GM19240 (cell line): ENCODE results near the gene DDT.
"Not testable (repeated sequence)": the region's sequence is repeated elsewhere in the genome, so short reads cannot be mapped to it uniquely, and the experiment has no call there.

Source experiments
- DNase-seq: peaks from one replicate; pipeline ENCODE4 v3.0.0; 2011; ENCODE audit warnings: low spot score; ENCODE audit not compliant: insufficient read length

DDT gene

GRCh38 chr22:23974345-23974744 lies at the start of gene DDT:
DDT (minus strand) TSS chr22:23974441; CDS start chr22:23974414, 27 bp downstream.
- not testable (repeated sequence) for DNase-seq

- no peak for DNase-seq
Measured at GRCh38 chr22:24023204-24023789, 49.1 kb upstream of the DDT start.

DNA sequence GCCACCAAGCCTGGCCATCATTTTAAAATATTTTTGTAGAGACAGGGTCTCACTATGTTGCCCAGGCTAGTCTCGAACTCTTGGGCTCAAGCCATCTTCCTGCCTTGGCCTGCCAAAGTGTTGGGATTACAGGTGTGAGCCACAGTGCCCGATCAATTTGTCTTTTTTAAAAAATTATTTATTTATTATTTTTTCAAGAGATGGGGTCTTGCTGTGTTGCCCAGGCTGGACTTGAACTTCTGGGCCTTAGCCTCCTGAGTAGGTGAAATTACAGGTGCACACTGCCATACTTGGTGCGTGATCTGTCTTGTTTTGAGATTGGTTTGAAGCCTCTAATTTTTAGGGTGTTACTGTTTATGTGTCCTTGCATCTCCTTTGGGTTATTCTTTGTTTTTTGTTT lies 47.1 kb upstream of the DDT start:
- no peak for DNase-seq

DNA sequence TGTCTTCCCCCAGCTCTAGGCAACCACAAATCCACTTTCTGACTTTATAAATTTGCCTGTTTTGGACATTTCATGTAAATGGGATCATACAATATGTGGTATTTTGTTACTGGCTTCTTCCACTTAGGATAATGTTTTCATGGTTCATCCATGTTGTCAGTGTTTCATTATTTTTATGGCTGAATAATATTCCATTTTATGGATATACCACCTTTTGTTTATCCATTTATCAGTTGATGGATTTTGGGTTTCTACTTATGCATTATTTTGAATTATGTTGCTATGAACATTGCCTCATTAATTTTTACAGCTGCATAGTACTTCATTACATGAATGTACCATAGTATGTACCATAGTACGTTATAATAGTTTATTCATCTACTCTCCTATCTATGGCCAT lies 41.9 kb upstream of the DDT start:
- DNase-seq: no peak

DNA sequence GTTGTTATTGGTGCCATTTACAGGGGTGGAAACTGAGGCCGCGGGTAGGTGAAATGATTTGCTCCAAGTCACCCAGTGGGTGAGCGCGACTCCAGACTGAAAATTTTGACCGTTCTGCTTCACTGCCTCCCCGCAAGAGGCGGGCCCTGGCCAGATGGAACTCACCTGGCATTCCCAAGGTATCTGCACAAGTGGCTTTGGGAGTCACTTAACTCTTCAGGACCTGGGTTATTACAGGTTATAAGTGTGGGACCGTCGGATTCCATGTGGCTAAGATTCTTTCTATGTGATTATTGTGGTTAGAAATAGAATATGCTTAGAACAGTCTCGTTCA lies 37.5 kb upstream of the DDT start:
- DNase-seq: no peak

DNA sequence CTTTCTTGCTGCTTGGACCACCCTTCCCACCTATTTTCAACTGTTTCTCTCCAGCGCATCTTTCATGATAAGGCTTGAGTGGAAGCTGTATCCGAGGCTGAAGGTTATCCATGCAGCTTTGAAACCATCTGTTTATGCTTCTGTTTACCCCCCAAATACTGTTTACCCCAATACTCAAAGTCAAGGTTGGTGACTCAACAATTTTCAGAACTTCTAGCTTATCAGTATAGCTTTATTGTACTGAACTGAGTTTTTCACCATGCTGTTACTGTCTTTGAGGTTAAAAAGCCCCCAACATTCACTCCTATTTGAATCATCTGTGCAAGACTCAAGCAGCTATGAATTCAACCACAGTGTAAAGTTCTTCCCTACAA lies 35.8 kb upstream of the DDT start:
- DNase-seq: no peak

- DNase-seq: no peak
Measured at GRCh38 chr22:24009227-24010017, 35.2 kb upstream of the DDT start.

DNA sequence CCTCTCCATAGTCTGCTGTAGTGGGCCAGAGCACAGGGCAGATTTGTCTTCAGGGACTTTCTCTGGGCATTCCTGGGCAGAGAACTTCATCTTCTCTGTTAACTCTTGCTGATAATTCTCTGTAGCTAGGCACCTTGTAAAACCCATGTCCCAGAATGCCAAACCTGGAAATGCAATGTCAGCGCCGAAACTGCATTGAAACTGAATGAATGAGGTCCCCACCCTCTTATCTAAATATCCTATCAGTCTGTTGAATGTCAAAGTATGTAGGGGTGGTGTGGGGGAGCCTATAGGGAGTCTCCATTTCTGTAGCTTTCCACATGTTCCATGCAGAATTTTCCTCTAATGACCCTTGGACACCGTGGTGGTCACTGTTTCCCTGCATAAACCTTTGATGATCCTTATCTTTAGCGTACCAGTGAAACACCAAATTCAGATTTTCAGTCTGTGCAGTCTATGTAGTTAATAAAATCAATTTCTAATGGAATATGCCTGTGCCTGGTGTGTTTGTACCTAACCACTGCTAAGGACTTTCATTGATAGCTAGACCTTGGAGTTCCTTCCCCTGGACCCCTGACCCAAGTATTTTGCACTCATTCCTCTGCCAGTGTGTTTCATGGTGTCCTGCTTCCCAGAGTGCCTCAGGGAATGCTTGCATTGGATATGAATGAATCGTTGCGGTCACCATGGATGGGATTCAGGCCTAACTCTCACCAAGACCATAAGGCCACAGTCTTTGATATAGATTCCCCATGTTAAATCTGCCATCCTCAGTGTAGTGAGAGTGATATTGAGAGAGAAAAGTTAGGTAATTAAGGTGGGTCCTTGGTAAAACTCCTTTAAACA lies 34.4 kb upstream of the DDT start:
- DNase-seq: no peak

GRCh38 chr22:24008022-24008283 lies 33.7 kb upstream of the DDT start:
- no peak for DNase-seq

- DNase-seq: no peak
Measured at GRCh38 chr22:24007253-24008021, 33.2 kb upstream of the DDT start.

DNA sequence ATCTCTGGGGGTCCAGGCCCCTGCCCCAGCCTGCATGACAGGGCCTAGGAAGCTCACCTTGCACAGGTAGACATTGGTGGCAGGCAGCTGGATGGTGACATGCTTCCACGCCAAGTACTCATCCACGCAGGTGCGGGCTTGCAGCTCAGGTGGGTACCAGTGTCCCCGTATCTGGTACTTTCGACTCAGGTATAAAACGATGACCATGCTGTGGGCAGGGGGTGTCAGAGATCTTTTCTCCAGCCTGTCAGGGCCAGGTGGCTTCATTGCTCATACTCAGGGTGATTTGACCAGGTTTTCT lies 32.6 kb upstream of the DDT start:
- DNase-seq: no peak

DNA sequence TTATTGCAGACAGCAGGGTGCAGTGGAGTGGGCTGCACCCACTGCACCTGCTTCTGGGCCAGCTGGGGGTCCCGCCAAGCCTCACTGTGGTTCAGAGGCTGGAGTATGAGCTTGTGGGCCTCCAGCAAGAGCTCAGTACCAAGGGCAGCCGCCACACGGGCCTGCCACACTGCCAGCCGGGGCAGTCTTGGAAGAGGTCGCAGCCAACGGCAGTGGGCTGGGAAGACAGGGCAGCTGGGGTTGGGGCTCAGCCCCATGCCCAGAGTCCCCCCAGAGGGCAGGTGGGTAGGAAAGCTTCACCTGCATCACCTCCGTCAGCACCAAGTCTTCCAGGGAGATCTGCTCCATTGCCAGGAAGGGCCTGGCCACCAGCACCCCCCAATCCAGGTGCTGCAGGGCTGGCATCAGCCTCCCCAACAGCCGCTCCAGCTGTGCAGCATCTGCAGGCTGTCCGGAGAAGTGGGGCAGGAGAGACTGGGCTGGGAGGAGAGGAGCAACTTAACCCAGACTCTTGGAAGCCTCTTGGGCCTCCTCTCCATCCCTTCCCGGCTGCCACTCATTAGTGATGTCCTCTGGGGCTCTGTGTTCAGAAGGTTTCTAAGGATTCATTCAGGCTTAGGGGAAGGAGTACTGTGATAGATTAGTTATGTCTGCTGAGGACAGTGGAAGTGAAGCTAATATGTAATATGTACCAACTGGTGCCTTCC lies 32.1 kb upstream of the DDT start:
- DNase-seq: no peak

DNA sequence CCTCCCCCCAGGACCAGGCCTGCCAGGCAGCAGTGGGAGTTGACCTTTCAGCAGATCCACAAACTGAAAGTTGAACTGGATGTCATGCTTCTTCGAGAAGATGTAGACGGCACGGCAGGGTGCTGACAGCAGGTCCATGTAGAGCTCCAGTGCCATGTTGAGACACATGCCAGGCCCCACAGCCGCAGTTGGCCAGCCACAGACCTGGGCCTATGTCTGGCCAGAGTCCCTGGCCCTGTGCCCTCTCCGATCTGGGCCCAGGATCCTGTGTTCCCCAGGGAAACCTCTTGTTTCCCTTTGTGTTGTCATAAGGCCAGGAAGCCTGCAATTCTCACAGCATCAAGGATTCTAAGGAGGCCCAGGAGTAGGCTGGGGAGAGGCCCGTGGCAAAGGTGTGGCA lies 31.0 kb upstream of the DDT start, which contains the start of gene GSTT4:
GSTT4 (minus strand) TSS at position 253 of the 400 bp plus-strand sequence; CDS start at position 156, 97 bp downstream.
- no peak for DNase-seq

DNA sequence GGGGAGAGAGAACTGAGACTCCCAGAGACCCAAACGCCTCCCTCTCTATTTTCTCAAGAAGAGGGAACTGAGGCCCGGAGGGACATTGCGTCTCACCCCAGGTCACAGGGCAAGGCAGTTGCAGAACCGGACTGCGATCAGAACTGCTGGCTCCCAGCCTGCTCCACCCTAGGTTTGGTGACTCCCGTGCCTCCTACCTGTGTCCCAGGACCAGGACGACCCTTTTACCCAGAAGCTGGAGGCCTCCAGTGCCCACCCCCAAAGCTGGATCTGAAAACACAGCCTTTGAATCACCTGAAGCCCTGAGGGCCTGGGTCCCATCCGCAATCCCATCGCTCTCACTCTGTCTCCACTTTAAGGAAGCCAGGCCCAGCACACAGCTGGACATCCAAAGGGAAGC lies 29.6 kb upstream of the DDT start:
- no peak for DNase-seq

DNA sequence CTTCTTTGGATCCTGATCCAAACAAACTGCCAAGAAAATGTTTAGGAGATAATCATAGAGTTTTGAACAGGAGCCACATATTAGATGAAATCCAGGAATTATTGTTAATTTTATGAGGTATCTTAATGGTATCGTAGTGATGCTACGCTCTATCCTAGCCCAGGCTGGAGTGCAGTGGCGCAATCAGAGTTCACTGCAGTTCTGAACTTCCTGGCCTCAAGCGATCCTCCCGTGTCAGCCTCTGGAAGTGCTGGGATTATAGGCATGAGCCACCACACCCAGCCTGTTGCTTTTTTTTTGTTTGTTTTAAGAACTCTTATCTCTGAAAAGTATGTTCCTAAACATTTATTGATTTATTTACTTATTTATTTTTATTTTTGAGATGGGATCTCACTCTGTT lies 28.6 kb upstream of the DDT start:
- no peak for DNase-seq

- DNase-seq: no peak
Measured at GRCh38 chr22:24002272-24002671, 28.0 kb upstream of the DDT start.

GRCh38 chr22:24001314-24001713 lies 27.1 kb upstream of the DDT start:
- DNase-seq: no peak

DNA sequence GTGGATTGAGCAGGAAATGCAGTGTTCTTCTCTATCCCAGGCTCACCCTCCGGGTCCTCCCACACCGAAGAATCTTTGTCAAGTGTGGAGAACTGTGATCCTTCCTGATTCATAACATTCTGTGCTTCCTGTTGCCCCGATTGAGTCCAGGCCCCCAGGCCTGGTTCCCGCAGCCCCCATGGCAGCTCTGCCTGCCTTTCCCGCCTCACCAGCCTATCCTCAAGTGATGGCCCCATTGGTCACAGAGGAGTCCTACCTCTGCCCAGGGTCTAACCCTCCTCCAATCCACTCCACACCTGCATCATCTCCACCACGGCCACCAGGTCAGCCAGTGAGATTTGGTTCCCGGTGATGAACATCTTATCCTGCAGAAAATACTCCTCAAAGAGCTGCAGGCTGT lies 25.5 kb upstream of the DDT start:
- not testable (repeated sequence) for DNase-seq

GRCh38 chr22:23997092-23997491 lies 22.9 kb upstream of the DDT start:
- DNase-seq: no peak

DNA sequence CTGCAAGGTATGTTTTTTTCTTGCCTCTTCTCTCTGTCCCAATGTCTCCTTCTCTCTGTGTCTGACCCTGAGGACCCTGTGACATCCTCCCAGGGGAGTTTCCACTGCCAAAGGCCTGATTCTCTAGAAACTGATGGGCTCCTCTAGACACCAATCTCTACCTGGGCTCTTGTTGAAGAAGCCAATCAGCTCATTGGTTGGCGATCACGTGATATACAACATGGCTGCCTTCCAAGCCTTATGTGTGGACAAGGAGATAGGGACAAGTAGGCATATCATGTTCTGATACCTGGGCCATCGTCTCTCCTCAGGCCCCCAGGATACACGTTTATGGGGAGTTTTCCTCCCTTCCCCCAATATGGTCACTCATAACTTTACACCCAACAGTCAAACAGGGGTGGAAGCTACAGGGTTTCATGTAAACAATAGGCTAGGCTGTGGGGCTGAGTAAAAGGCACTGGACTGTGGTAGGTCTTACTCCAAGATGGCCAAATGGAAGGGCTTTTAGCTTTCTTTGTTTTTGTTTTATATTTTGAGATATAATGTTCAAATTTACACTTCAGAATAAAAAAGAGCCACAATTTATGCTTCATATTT lies 19.4 kb upstream of the DDT start:
- DNase-seq: not testable (repeated sequence)

GRCh38 chr22:23993080-23993479 lies 18.8 kb upstream of the DDT start:
- DNase-seq: not testable (repeated sequence)
